HL-60 (cell line): Measurements from ENCODE around the gene SBNO2.

ENCODE experiments used
- DNase-seq, 2 experiments: peaks; one replicate each; pipeline ENCODE4 v3.0.0-alpha.2; 2010 to 2020; ENCODE audit warnings: low read depth in 1 of 2, low spot score in 1 of 2
- H3K27ac ChIP-seq: fragments of 250-450 bp; sonication (Bioruptor Pico); replicated peaks from 2 replicates; pipeline ENCODE4 v1.5.1; 2020; ENCODE audit warnings: mild to moderate bottlenecking, moderate library complexity
- H3K27me3 ChIP-seq: fragments of 250-450 bp; sonication (Bioruptor Pico); 2 replicates; pipeline ENCODE4 v1.5.1; 2021; ENCODE audit warnings: mild to moderate bottlenecking, moderate library complexity; ENCODE audit not compliant: insufficient read depth, poor library complexity, severe bottlenecking
- H3K4me3 ChIP-seq: replicated peaks from 2 replicates; pipeline ENCODE4 v1.5.1; 2011; ENCODE audit warnings: mild to moderate bottlenecking, control low read depth, low read length; ENCODE audit not compliant: insufficient read depth
- CTCF ChIP-seq: IDR thresholded peaks from one replicate; pipeline ENCODE4 v1.5.1; 2011; ENCODE audit warnings: low read length, control low read depth, inconsistent platforms; ENCODE audit not compliant: insufficient read depth
- GABPA ChIP-seq: IDR thresholded peaks from 2 replicates; pipeline ENCODE4 v1.6.1; 2012; ENCODE audit warnings: low read depth
- POLR2AphosphoS5 ChIP-seq: IDR thresholded peaks from 2 replicates; pipeline ENCODE4 v1.6.1; 2012; ENCODE audit warnings: low read depth
- REST ChIP-seq: IDR thresholded peaks from 2 replicates; pipeline ENCODE4 v1.6.1; 2012; ENCODE audit warnings: low read depth; ENCODE audit not compliant: insufficient replicate concordance
- SPI1 ChIP-seq: IDR thresholded peaks from 2 replicates; pipeline ENCODE4 v1.6.1; 2012; ENCODE audit warnings: low read depth, mild to moderate bottlenecking, borderline replicate concordance

Gene SBNO2

GRCh38 chr19:1199531-1199930, 25.5 kb upstream of the SBNO2 start:
- TF ChIP-seq REST (no peak), POLR2AphosphoS5 (no peak), GABPA (no peak), CTCF (no peak), SPI1 (no peak)
- Histone ChIP-seq H3K4me3 (no peak overlapping the region), H3K27ac (no peak overlapping the region), H3K27me3 (no peaks in the 10 kb centered on the region)
- no peak for DNase-seq

- Histone ChIP-seq H3K27ac (no peak overlapping the region), H3K4me3 (no peak overlapping the region), H3K27me3 (no peaks in the 10 kb centered on the region)
- DNase-seq = no peak
- TF ChIP-seq CTCF (no peak), GABPA (no peak), SPI1 (no peak), REST (no peak), POLR2AphosphoS5 (no peak)
Measured at GRCh38 chr19:1189419-1189818, 15.4 kb upstream of the SBNO2 start.

- TF ChIP-seq SPI1 = no peak
- no peak for TF ChIP-seq POLR2AphosphoS5
- no peak for TF ChIP-seq CTCF
- TF ChIP-seq GABPA = no peak
- no peak for TF ChIP-seq REST
- no peak for DNase-seq
- H3K27me3 ChIP-seq = no peaks in the 10 kb centered on the region
- H3K4me3 ChIP-seq = no peak overlapping the region
- H3K27ac ChIP-seq = no peak overlapping the region
Measured at GRCh38 chr19:1183543-1184172, 9.6 kb upstream of the SBNO2 start.
